Measurements from ENCODE around the gene SPIN1.
"Not testable (repeated sequence)": the region's sequence is repeated elsewhere in the genome, so short reads cannot be mapped to it uniquely, and the experiment has no call there.

SPIN1 gene

GRCh38 chr9:88388203-88388885 is at the start of gene SPIN1:
SPIN1 (plus strand) TSS chr9:88388444; CDS start chr9:88426540, 38,096 bp downstream.
- DNase-seq (ENCODE audit: low spot score in 2 of 2) = peak; percentile 71 to 75
- H3K4me1 Mint-ChIP-seq = peaks cover 19% of the 10 kb centered on the region
- ATAC-seq (replicated peaks; ENCODE audit: extremely low read depth, poor library complexity, severe bottlenecking) = peak; percentile 77

GRCh38 chr9:88339317-88339716 is 48.9 kb upstream of the SPIN1 start:
- Mint-ChIP-seq H3K27me3 (no peaks in the 10 kb centered on the region), H3K27ac (ENCODE audit: low read depth) (no peak overlapping the region), H3K4me3 (no peak overlapping the region), H3K9me3 (no peaks in the 10 kb centered on the region), H3K4me1 (no peaks in the 10 kb centered on the region), H3K36me3 (ENCODE audit: insufficient read depth) (no peaks in the 10 kb centered on the region)
- DNase-seq (ENCODE audit: low spot score in 2 of 2) (no peak), ATAC-seq (replicated peaks; ENCODE audit: extremely low read depth, poor library complexity, severe bottlenecking) (no peak)

More at GRCh38 chr9:88388203-88388885, at the start of gene SPIN1:
- Mint-ChIP-seq H3K27ac (ENCODE audit: low read depth) (peak within 1 kb of the TSS; percentile 89), H3K27me3 (no peaks in the 10 kb centered on the region), H3K9me3 (no peaks in the 10 kb centered on the region), H3K4me3 (peak within 1 kb of the TSS; percentile 92), H3K36me3 (ENCODE audit: insufficient read depth) (peaks cover 20% of the 10 kb centered on the region)

- H3K27ac Mint-ChIP-seq (ENCODE audit: low read depth) = no peak overlapping the region
- no peaks in the 10 kb centered on the region for H3K9me3 Mint-ChIP-seq
- no peaks in the 10 kb centered on the region for H3K4me1 Mint-ChIP-seq
- DNase-seq (ENCODE audit: low spot score in 2 of 2) (no peak), ATAC-seq (replicated peaks; ENCODE audit: extremely low read depth, poor library complexity, severe bottlenecking) (no peak)
- no peak overlapping the region for H3K4me3 Mint-ChIP-seq
- H3K36me3 Mint-ChIP-seq (ENCODE audit: insufficient read depth) = no peaks in the 10 kb centered on the region
- H3K27me3 Mint-ChIP-seq = no peaks in the 10 kb centered on the region
Measured at GRCh38 chr9:88342246-88342645, 46.0 kb upstream of the SPIN1 start.

GRCh38 chr9:88344013-88344412 is 44.2 kb upstream of the SPIN1 start:
- no peaks in the 10 kb centered on the region for H3K9me3 Mint-ChIP-seq
- no peaks in the 10 kb centered on the region for H3K27me3 Mint-ChIP-seq

GRCh38 chr9:88350354-88350753 is 37.9 kb upstream of the SPIN1 start:
- DNase-seq (ENCODE audit: low spot score in 2 of 2); H3K9me3 Mint-ChIP-seq; H3K27ac Mint-ChIP-seq (ENCODE audit: low read depth); H3K36me3 Mint-ChIP-seq (ENCODE audit: insufficient read depth); H3K4me1 Mint-ChIP-seq; H3K4me3 Mint-ChIP-seq; ATAC-seq (replicated peaks; ENCODE audit: extremely low read depth, poor library complexity, severe bottlenecking); H3K27me3 Mint-ChIP-seq: not testable (repeated sequence)

More at GRCh38 chr9:88344013-88344412, 44.2 kb upstream of the SPIN1 start:
- Mint-ChIP-seq H3K4me3 (no peak overlapping the region), H3K27ac (ENCODE audit: low read depth) (no peak overlapping the region), H3K4me1 (no peaks in the 10 kb centered on the region), H3K36me3 (ENCODE audit: insufficient read depth) (no peaks in the 10 kb centered on the region)
- DNase-seq (ENCODE audit: low spot score in 2 of 2) (no peak), ATAC-seq (replicated peaks; ENCODE audit: extremely low read depth, poor library complexity, severe bottlenecking) (no peak)

- Mint-ChIP-seq H3K27ac (ENCODE audit: low read depth) (no peak overlapping the region), H3K4me3 (no peak overlapping the region), H3K4me1 (no peaks in the 10 kb centered on the region), H3K9me3 (no peaks in the 10 kb centered on the region), H3K36me3 (ENCODE audit: insufficient read depth) (no peaks in the 10 kb centered on the region), H3K27me3 (no peaks in the 10 kb centered on the region)
- no peak for ATAC-seq (replicated peaks; ENCODE audit: extremely low read depth, poor library complexity, severe bottlenecking)
- no peak for DNase-seq (ENCODE audit: low spot score in 2 of 2)
Measured at GRCh38 chr9:88355166-88355565, 33.1 kb upstream of the SPIN1 start.

- not testable (repeated sequence) for ATAC-seq (replicated peaks; ENCODE audit: extremely low read depth, poor library complexity, severe bottlenecking); H3K27me3 Mint-ChIP-seq; H3K4me1 Mint-ChIP-seq; H3K27ac Mint-ChIP-seq (ENCODE audit: low read depth); H3K9me3 Mint-ChIP-seq; H3K4me3 Mint-ChIP-seq; DNase-seq (ENCODE audit: low spot score in 2 of 2); H3K36me3 Mint-ChIP-seq (ENCODE audit: insufficient read depth)
Measured at GRCh38 chr9:88357250-88357649, 31.0 kb upstream of the SPIN1 start.

GRCh38 chr9:88358723-88359122 is 29.5 kb upstream of the SPIN1 start:
- ATAC-seq (replicated peaks; ENCODE audit: extremely low read depth, poor library complexity, severe bottlenecking) (no peak), DNase-seq (ENCODE audit: low spot score in 2 of 2) (no peak)
- H3K4me3 Mint-ChIP-seq = no peak overlapping the region
- no peak overlapping the region for H3K27ac Mint-ChIP-seq (ENCODE audit: low read depth)
- peaks cover 11% of the 10 kb centered on the region for H3K27me3 Mint-ChIP-seq
- no peaks in the 10 kb centered on the region for H3K4me1 Mint-ChIP-seq
- no peaks in the 10 kb centered on the region for H3K36me3 Mint-ChIP-seq (ENCODE audit: insufficient read depth)
- H3K9me3 Mint-ChIP-seq = no peaks in the 10 kb centered on the region

- H3K4me3 Mint-ChIP-seq = no peak overlapping the region
- H3K4me1 Mint-ChIP-seq = no peaks in the 10 kb centered on the region
- H3K36me3 Mint-ChIP-seq (ENCODE audit: insufficient read depth) = no peaks in the 10 kb centered on the region
- H3K27me3 Mint-ChIP-seq = peaks cover 11% of the 10 kb centered on the region
- no peaks in the 10 kb centered on the region for H3K9me3 Mint-ChIP-seq
- no peak overlapping the region for H3K27ac Mint-ChIP-seq (ENCODE audit: low read depth)
- ATAC-seq (replicated peaks; ENCODE audit: extremely low read depth, poor library complexity, severe bottlenecking) (no peak), DNase-seq (ENCODE audit: low spot score in 2 of 2) (no peak)
Measured at GRCh38 chr9:88359974-88360373, 28.3 kb upstream of the SPIN1 start.

- DNase-seq (ENCODE audit: low spot score in 2 of 2) (no peak), ATAC-seq (replicated peaks; ENCODE audit: extremely low read depth, poor library complexity, severe bottlenecking) (no peak)
- peaks cover 11% of the 10 kb centered on the region for H3K27me3 Mint-ChIP-seq
- no peak overlapping the region for H3K4me3 Mint-ChIP-seq
- no peak overlapping the region for H3K27ac Mint-ChIP-seq (ENCODE audit: low read depth)
- H3K4me1 Mint-ChIP-seq = no peaks in the 10 kb centered on the region
- H3K9me3 Mint-ChIP-seq = peaks cover 11% of the 10 kb centered on the region
- no peaks in the 10 kb centered on the region for H3K36me3 Mint-ChIP-seq (ENCODE audit: insufficient read depth)
Measured at GRCh38 chr9:88362681-88363080, 25.6 kb upstream of the SPIN1 start.

GRCh38 chr9:88363661-88364060 is 24.6 kb upstream of the SPIN1 start:
- Mint-ChIP-seq H3K4me3 (no peak overlapping the region), H3K4me1 (no peaks in the 10 kb centered on the region), H3K27ac (ENCODE audit: low read depth) (no peak overlapping the region), H3K36me3 (ENCODE audit: insufficient read depth) (no peaks in the 10 kb centered on the region), H3K9me3 (peaks cover 17% of the 10 kb centered on the region), H3K27me3 (peaks cover 11% of the 10 kb centered on the region)
- DNase-seq (ENCODE audit: low spot score in 2 of 2) = no peak
- no peak for ATAC-seq (replicated peaks; ENCODE audit: extremely low read depth, poor library complexity, severe bottlenecking)

GRCh38 chr9:88364706-88365105 is 23.5 kb upstream of the SPIN1 start:
- ATAC-seq (replicated peaks; ENCODE audit: extremely low read depth, poor library complexity, severe bottlenecking) (no peak), DNase-seq (ENCODE audit: low spot score in 2 of 2) (no peak)
- Mint-ChIP-seq H3K4me1 (no peaks in the 10 kb centered on the region), H3K9me3 (peaks cover 17% of the 10 kb centered on the region), H3K27me3 (peaks cover 11% of the 10 kb centered on the region), H3K27ac (ENCODE audit: low read depth) (no peak overlapping the region), H3K4me3 (no peak overlapping the region), H3K36me3 (ENCODE audit: insufficient read depth) (no peaks in the 10 kb centered on the region)

GRCh38 chr9:88370346-88370745 is 17.9 kb upstream of the SPIN1 start:
- H3K27ac Mint-ChIP-seq (ENCODE audit: low read depth) = no peak overlapping the region
- H3K36me3 Mint-ChIP-seq (ENCODE audit: insufficient read depth) = no peaks in the 10 kb centered on the region
- H3K4me1 Mint-ChIP-seq = no peaks in the 10 kb centered on the region
- H3K27me3 Mint-ChIP-seq = peaks cover 40% of the 10 kb centered on the region
- peaks cover 17% of the 10 kb centered on the region for H3K9me3 Mint-ChIP-seq
- ATAC-seq (replicated peaks; ENCODE audit: extremely low read depth, poor library complexity, severe bottlenecking) = no peak
- no peak overlapping the region for H3K4me3 Mint-ChIP-seq
- DNase-seq (ENCODE audit: low spot score in 2 of 2) = no peak

Measured in central memory CD8-positive, alpha-beta T cell (primary cell).